ENCODE measurements around the gene CDH13.

The CDH13 gene

GRCh38 chr16:83842756-83843507 is 1216.2 kb downstream of the CDH13 start:
- TF ChIP-seq GLIS3 (CRISPR knock-in tag; IDR thresholded peaks at IDR 0.05) (no peak), ESRRG (CRISPR knock-in tag; IDR thresholded peaks at IDR 0.05) (no peak), BACH2 (CRISPR knock-in tag; IDR thresholded peaks at IDR 0.05; ENCODE audit: borderline replicate concordance) (no peak), POU6F1 (CRISPR knock-in tag; IDR thresholded peaks at IDR 0.05; ENCODE audit: borderline replicate concordance, low read depth) (no peak), CREB5 (CRISPR knock-in tag; IDR thresholded peaks at IDR 0.05; ENCODE audit: low read depth) (no peak), TCF4 (CRISPR knock-in tag; IDR thresholded peaks at IDR 0.05; ENCODE audit: borderline replicate concordance) (no peak), TSHZ2 (CRISPR knock-in tag; IDR thresholded peaks at IDR 0.05) (no peak), CSDC2 (CRISPR knock-in tag; IDR thresholded peaks at IDR 0.05) (no peak), TOX (CRISPR knock-in tag; IDR thresholded peaks at IDR 0.05; ENCODE audit: borderline replicate concordance) (no peak), ARNTL (CRISPR knock-in tag; IDR thresholded peaks at IDR 0.05; ENCODE audit: borderline replicate concordance, low read depth) (no peak), ZFP30 (CRISPR knock-in tag; IDR thresholded peaks at IDR 0.05) (no peak), ISL1 (CRISPR knock-in tag; IDR thresholded peaks at IDR 0.05) (no peak), ZNF70 (CRISPR knock-in tag; IDR thresholded peaks at IDR 0.05) (no peak), ZNF8 (CRISPR knock-in tag; IDR thresholded peaks at IDR 0.05) (no peak), RARB (CRISPR knock-in tag; IDR thresholded peaks at IDR 0.05) (no peak)
- ATAC-seq: no peak

GRCh38 chr16:83843657-83844056 is 1216.9 kb downstream of the CDH13 start:
- no peak for ATAC-seq
- TF ChIP-seq CSRNP3 (CRISPR knock-in tag; IDR thresholded peaks at IDR 0.05): no peak
- TF ChIP-seq ZNF70 (CRISPR knock-in tag; IDR thresholded peaks at IDR 0.05): no peak
- TF ChIP-seq TOX (CRISPR knock-in tag; IDR thresholded peaks at IDR 0.05; ENCODE audit: borderline replicate concordance): no peak
- TF ChIP-seq POU6F1 (CRISPR knock-in tag; IDR thresholded peaks at IDR 0.05; ENCODE audit: borderline replicate concordance, low read depth): no peak
- TF ChIP-seq PATZ1 (CRISPR knock-in tag; IDR thresholded peaks at IDR 0.05; ENCODE audit: borderline replicate concordance): no peak
- TF ChIP-seq ARNTL (CRISPR knock-in tag; IDR thresholded peaks at IDR 0.05; ENCODE audit: borderline replicate concordance, low read depth): no peak
- no peak for TF ChIP-seq GLIS3 (CRISPR knock-in tag; IDR thresholded peaks at IDR 0.05)
- TF ChIP-seq TCF4 (CRISPR knock-in tag; IDR thresholded peaks at IDR 0.05; ENCODE audit: borderline replicate concordance): no peak
- no peak for TF ChIP-seq CSDC2 (CRISPR knock-in tag; IDR thresholded peaks at IDR 0.05)
- TF ChIP-seq BACH2 (CRISPR knock-in tag; IDR thresholded peaks at IDR 0.05; ENCODE audit: borderline replicate concordance): no peak
- no peak for TF ChIP-seq TSHZ2 (CRISPR knock-in tag; IDR thresholded peaks at IDR 0.05)
- no peak for TF ChIP-seq SNAI2 (CRISPR knock-in tag; IDR thresholded peaks at IDR 0.05)

All from SK-N-SH treated with all-trans-retinoic acid at 6 μM for 48 hours (cell line).